H7 (cell line): ENCODE data around the gene PGAP6. TPM values are rescaled to one million over a fixed set of nuclear protein-coding genes. Genes with fewer than 3 reads are reported as not detected.
"Not testable (repeated sequence)": the region's sequence is repeated elsewhere in the genome, so short reads cannot be mapped to it uniquely, and the experiment has no call there.

ENCODE experiments used
- DNase-seq: peaks from one replicate; pipeline ENCODE4 v3.0.0; 2012
- H3K27me3 ChIP-seq: 2 replicates; pipeline ENCODE4 v1.6.0; 2011; ENCODE audit warnings: mild to moderate bottlenecking, low read length; ENCODE audit not compliant: control insufficient read depth, insufficient read depth
- H3K36me3 ChIP-seq: replicated peaks from 2 replicates; pipeline ENCODE4 v1.5.1; 2011; ENCODE audit warnings: low read length; ENCODE audit not compliant: control insufficient read depth, insufficient read depth
- H3K4me3 ChIP-seq: 2 replicates; pipeline ENCODE4 v1.5.1; 2011; ENCODE audit warnings: low read depth, mild to moderate bottlenecking, control low read depth, low read length, moderate library complexity; ENCODE audit not compliant: insufficient read depth
- total RNA-seq: library from RNA; depleted of rRNA; stranded (reverse); fragments of >200 nt; shearing (Covaris generic); gene quantifications from 2 replicates; pipeline ENCODE4 v1.2.3, GENCODE V29; 2014

The PGAP6 gene
- total RNA-seq, 1 experiment from 2014 or later, result 107 TPM

DNA sequence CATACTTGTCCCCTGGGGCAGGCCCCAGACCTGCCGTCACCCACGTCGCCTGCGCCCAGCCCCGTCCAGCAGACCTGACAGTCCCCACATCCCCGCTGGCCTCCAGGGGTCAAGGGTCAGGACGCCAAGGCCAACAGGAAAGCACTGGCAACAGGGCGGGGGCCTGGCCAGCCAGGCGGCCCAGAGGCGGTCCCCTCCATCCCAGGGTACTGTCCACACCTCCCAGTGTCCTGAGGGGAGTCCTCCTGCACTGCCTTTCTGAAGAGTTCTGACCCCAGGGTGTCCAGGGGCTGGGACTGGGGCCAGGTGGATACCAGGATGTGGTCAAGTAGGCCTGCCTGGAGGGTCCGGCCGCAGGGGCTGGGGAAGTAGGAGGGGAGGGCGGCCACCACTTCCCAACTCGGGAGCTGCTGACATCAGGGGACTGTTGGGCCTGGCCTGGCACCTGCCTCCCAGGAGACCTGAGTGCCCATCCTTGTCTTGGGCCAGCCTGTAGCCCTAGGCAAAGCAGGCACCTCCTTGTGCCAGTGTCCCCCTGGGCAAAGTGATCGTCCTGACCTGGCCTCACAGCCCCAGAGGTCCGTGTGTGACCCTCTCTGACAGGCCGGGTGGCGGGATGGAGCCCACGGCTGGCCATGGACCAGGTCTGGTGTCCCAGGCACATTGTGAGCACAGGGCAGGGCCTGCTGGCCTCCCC is 22.6 kb downstream of the PGAP6 start:
- no peaks in the 10 kb centered on the region for H3K36me3 ChIP-seq
- no peak overlapping the region for H3K4me3 ChIP-seq
- DNase-seq, result no peak
- no peaks in the 10 kb centered on the region for H3K27me3 ChIP-seq

DNA sequence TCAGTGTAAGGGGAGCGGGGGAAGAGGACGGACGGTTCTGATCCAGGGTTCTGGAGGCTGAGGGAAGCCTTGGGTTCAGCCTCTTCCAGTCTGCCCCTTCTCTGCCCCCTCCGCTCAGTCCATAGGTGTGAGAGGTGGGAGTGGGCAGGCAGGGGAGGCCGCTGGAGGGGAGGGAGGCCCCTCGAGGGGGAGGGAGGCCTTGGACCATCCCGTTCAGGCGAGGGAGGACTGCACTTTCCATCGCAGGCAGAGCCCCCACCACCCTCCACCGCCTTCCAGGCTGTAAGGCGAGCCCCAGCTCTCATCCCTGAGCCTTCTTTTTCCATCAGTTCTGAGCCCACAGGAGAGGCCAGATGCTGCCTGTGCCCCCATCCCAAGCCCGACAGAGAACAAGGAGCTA is 25.0 kb downstream of the PGAP6 start:
- Histone ChIP-seq H3K27me3 (no peaks in the 10 kb centered on the region), H3K4me3 (no peak overlapping the region), H3K36me3 (no peaks in the 10 kb centered on the region)
- DNase-seq, result no peak

DNA sequence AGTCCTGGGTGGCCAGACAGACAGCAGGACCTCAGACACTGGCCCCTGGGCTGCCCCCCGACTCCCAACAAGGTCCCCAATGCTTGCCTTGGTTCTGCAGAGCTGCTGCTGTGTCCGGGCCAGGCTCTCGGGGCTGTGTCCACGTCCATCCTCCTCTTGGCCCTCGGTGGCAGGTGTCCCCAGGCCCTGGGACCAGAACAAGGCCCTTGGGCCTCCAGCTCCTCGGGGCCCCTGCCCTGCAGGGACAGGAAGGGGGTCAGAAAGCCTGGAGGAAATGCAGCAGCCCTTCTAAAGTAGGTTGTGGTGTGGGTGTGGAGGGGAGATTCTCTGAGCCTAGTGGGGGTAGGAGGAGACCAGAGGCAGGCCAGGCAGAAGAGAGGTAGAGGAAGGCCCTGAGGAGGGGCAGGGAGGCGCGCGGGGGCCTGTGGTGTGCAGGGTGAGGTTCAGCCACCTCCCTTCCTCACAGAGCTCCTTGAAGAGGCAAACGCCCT is 26.8 kb downstream of the PGAP6 start:
- no peak overlapping the region for H3K4me3 ChIP-seq
- 0 out of 2 replicates have a peak, but pooled peaks cover 1% of the 10 kb centered on the region for H3K36me3 ChIP-seq
- DNase-seq, result no peak
- no peaks in the 10 kb centered on the region for H3K27me3 ChIP-seq

DNA sequence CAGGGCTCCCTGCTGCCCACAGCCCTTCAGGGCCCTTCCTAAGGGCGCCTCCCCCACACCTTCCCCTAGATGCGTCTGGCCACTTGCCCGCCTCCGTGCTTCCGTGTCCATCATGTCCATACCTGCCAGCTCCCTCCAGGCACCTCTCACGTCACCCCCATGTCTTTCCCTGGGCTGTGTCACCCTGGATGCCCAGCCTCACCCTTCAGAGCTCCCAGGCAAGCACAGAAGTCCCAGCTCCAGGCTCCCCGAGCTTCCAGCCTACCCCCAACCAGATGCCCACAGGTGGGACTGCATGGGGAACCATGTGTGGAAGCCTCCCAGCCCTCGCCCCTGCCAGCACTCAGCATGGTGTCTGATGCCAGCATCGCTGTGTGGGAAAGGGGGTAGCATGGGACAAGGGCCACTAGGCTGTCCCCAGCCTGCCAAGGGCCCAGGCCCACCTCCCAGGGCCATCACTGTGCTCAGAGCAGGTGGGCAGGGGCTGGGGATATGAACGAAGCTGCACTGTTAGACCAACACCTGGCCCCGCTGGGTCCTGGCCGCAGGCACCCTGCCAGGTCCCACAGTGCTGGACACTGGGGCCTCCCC is 27.4 kb downstream of the PGAP6 start:
- Histone ChIP-seq H3K4me3 (no peak overlapping the region), H3K36me3 (0 out of 2 replicates have a peak, but pooled peaks cover 1% of the 10 kb centered on the region), H3K27me3 (no peaks in the 10 kb centered on the region)
- DNase-seq, result no peak

DNA sequence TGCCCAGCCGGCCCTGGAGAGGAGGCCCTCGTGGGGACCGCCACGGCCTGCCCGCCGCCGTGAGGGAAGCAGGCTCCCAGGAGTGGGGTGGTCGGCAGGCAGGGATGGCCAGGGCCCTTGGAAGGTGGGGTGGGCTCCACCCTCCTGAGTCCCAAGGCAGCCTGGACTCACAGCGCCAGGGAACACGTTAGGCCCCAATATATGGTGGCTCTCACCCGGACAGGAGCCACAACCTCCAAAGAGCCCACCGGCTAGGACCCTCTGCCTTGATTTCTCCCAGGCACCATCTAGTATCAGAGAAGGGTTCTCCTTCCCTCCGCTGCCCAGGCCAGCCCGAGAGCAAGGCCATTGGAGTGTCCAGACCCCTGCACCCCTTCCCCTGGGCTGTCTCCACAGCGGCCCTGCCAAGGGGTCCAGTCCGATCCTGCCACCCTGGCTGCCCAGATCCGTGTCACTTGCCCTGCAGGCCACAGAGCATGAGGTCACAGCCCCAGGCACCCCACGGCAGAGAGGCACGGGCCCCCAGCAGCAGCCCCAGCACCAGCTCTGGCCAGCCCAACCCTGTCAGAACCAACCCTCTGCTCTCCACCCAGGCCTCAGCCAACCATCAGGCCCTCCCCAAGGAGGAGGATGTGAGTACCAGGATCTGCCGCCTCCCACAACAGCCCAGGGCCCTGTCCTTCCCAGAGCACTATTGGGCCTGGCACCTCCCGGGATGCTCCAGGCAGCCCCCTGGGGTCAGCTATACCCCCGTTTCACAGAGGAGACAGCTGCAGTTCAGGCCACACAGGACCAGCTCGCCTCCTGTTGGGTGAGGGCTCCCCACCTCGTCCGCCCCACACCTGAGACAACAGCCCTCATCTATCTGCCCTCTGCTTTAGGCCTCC is 28.1 kb downstream of the PGAP6 start:
- peak overlapping the region; percentile 52 for H3K4me3 ChIP-seq
- no peaks in the 10 kb centered on the region for H3K27me3 ChIP-seq
- H3K36me3 ChIP-seq, result 0 out of 2 replicates have a peak, but pooled peaks cover 1% of the 10 kb centered on the region
- no peak for DNase-seq

DNA sequence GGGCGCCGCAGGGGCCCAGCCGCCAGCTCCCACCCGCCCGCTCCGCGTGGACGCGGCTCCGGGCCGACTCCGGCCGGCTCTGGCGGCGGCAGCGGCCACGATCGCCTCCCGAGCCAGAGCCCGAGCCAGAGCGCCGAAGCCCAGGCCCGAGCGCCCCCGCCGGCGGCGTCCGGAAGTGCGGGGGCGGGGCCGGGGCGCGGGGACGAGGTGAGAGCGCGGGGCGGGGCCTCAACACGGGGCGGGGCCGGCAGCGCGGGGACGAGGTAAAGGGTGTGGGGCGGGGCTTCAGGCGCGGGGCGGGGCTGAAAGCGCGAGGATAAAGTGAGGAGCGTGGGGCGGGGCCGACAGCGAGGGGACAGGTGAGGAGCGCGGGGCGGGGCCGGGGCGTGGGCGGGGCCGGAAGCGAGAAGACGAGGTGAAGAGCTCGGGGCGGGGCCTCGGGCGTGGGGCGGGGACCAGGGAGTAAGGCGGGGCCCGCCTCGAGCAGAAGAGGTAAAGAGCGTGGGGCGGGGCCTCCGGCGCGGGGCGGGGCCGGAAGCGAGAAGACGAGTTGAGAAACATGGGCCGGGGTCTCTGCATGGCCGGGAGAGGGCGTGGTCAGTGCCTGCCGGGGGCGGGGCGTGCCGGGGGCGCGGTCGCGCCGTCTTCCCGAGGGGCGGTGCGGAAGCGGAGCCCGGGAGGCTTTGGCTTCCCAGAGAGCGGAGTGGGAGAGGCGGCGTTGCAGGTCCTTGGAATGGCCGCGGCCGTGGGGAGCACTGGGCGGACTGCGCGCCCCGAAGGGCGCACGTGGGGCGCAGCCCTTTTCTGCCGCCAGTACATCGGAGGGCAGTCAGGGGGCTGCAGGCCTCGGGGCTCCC is 29.0 kb downstream of the PGAP6 start, which contains the start of gene AXIN1:
AXIN1 (minus strand) TSS at position 177 of the 857 bp plus-strand sequence. CDS start 5,698 bp downstream, outside the sequence.
- H3K27me3 ChIP-seq, result no peaks in the 10 kb centered on the region
- H3K36me3 ChIP-seq, result 0 out of 2 replicates have a peak, but pooled peaks cover 1% of the 10 kb centered on the region
- peak; percentile 99 for DNase-seq
- H3K4me3 ChIP-seq, result peak within 1 kb of the TSS; percentile 69

DNA sequence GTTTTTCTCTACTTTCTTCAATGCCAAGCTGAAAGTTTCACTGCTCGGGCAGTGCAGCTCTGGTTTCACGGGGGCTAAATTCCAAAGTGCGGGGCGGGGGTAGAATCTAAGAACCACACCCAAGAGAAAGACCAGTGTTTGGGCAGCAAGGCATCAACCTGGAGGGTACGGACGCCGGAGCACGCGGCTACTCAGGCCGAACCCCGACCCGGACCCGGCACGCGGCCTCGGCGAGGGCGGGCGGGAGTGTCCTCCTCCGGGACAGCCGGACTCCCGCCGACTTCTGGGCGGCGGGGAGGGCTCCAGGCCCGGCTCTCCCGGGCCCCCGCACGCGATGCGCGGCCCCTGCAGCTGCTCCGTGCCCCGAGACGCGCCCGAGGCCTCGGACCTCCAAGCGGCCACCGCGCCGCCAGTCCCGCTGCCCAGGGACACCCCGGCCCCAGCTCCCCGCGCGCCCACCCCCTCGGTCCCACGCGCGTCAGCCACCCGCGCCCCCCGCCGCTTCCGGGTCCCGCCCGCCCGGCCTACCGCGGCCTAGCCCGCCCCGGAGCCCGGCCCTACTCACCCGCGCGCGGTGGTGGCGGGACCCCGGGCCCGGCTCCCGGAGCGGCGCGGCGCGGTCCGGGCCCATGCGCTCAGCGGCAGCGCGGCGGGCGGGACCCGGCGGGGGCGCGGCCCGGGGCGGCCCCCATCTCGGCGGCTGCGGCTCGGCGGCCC is 29.8 kb downstream of the PGAP6 start:
- DNase-seq, result peak; percentile 79
- H3K4me3 ChIP-seq, result peak overlapping the region; percentile 69

DNA sequence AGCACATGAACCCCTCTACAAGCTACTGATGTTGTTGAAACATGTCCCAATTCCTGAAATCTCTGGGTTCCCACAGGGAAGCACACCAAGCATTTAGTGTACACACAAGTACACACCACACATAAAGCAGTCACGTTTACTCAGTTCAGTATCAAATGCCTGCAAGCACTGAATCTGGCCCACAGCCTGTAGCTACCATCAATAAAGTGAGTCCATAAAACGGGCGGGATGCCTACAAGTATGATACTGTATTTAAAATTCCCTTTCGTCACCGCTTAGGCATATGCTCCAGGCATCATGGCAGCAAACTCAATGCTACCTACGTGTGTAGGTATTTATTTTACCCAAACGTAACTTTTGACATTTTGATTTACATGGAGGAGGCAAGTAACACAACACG is 31.6 kb downstream of the PGAP6 start:
- no peak overlapping the region for H3K4me3 ChIP-seq
- peaks cover 8% of the 10 kb centered on the region for H3K36me3 ChIP-seq
- no peak for DNase-seq
- no peaks in the 10 kb centered on the region for H3K27me3 ChIP-seq

More for the DNA sequence above, 29.8 kb downstream of the PGAP6 start:
- Histone ChIP-seq H3K27me3 (no peaks in the 10 kb centered on the region), H3K36me3 (0 out of 2 replicates have a peak, but pooled peaks cover 1% of the 10 kb centered on the region)

DNA sequence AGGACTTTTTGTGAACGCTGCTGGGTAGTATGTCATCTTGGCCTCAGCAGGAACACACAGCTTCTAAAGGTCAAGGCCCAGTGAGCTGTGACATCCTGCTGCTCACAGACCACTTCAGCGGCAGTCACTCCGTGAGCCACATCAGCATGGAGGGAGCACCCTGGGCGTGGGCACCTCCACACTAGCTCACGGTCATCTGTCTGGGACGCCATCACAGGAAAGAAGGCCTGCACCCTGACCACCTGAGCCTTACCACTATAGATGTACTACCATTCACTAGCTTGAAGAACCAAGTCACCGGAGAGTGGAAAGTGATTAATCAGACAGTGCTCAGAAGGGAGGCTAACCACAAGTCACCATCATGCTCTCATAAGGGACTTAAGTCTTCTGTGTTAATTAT is 32.6 kb downstream of the PGAP6 start:
- no peaks in the 10 kb centered on the region for H3K27me3 ChIP-seq
- H3K36me3 ChIP-seq, result peaks cover 10% of the 10 kb centered on the region
- no peak overlapping the region for H3K4me3 ChIP-seq
- no peak for DNase-seq

DNA sequence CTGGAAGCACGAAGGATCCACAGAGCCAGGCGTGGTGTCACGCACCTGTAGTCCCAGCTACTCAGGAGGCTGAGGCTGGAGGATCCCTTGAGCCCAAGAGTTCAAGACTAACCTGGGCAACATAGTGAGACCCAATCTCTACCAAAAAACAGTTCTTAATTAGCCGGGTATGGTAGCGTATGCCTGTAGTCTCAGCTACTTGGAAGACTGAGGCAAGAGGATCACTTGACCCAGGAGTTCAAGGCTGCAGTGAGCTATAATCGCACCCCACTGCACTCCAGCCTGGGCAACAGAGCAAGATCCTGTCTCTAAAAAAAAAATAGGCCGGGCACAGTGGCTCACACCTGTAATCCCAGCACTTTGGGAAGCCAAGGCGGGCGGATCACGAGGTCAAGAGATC is 33.3 kb downstream of the PGAP6 start:
- H3K27me3 ChIP-seq, DNase-seq, H3K4me3 ChIP-seq: not testable (repeated sequence)
- peaks cover 10% of the 10 kb centered on the region for H3K36me3 ChIP-seq

DNA sequence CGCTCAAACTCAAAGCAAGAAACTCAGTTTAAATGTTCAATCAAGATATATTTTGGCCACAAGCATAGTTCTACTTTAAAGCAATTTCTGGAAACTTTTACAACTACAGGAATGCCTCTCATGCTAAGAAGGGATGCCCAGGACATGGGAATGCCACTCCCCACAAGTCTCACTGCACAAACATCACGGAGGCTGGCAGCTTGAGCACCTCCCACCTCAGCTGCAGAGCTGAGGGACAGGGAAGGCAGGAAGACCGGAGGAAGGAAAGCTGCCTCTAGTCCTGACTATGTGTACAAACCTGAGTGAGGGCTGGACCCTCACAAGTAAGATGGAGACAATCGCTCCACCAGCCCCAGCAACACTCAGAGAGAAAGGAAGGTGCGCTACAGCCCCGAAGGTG is 34.6 kb downstream of the PGAP6 start:
- H3K27me3 ChIP-seq, result no peaks in the 10 kb centered on the region
- no peak overlapping the region for H3K4me3 ChIP-seq
- no peak for DNase-seq
- peaks cover 10% of the 10 kb centered on the region for H3K36me3 ChIP-seq

DNA sequence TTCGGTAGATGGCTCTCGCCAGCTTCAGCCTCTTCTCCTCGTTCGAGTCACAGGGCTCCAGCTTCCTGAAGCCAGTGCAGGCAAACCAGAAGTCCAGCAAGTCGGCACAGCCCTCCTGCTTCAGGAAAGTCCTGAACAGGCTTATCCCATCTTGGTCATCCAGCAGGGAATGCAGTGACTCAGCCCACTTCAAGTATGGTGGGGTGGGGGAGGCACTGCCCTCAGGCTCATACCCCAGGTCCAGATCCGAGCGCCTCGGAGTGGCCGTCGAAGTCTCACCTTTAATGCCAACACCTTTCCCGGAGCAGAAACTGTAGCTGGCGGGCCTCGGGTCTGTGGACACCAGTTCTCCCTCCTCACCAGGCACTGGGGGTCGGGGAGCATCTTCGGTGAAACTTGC is 35.2 kb downstream of the PGAP6 start:
- H3K36me3 ChIP-seq, result peaks cover 10% of the 10 kb centered on the region
- H3K27me3 ChIP-seq, result no peaks in the 10 kb centered on the region
- no peak overlapping the region for H3K4me3 ChIP-seq
- no peak for DNase-seq

DNA sequence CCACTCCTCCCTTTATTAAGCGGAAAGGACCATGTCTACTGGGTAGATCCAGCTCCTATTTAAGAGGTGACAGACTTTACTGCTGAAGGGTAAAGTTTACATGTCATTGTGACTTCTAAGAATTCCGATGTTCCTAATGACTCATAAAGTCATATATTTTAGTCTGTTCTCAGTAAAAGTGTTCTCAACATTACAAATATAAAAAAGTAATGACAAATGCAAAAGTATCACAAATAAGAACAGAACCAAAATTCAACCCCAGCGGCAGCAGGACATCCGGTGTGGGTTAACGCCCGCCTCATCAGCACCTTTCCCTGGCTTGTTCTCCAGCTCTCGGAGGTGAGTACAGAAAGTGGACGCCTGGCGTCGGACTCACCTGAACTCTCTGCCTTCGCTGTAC is 36.0 kb downstream of the PGAP6 start:
- no peak overlapping the region for H3K4me3 ChIP-seq
- DNase-seq, result no peak
- H3K36me3 ChIP-seq, result peaks cover 10% of the 10 kb centered on the region
- H3K27me3 ChIP-seq, result no peaks in the 10 kb centered on the region
